OCI-M2 (cell line): ENCODE measurements around the gene ITCH.
"Not testable (repeated sequence)": the region's sequence is repeated elsewhere in the genome, so short reads cannot be mapped to it uniquely, and the experiment has no call there.

ENCODE experiments used
- DNase-seq: peaks from one replicate; lab custom pipeline; 2025; ENCODE audit not compliant: unreplicated experiment; lab: John Stamatoyannopoulos, UW

ITCH gene

GRCh38 chr20:34412453-34412852, 49.4 kb downstream of the ITCH start:
- no peak for DNase-seq

GRCh38 chr20:34414525-34414924, 51.5 kb downstream of the ITCH start:
- DNase-seq, result not testable (repeated sequence)

GRCh38 chr20:34415079-34415478, 52.0 kb downstream of the ITCH start:
- no peak for DNase-seq

- no peak for DNase-seq
These were observed 57.1 kb downstream of the ITCH start for GRCh38 chr20:34420146-34420545.

- no peak for DNase-seq
These were observed 57.9 kb downstream of the ITCH start for GRCh38 chr20:34420975-34421374.

- no peak for DNase-seq
These were observed 58.8 kb downstream of the ITCH start for GRCh38 chr20:34421766-34422466.

GRCh38 chr20:34425032-34425690, 62.1 kb downstream of the ITCH start:
- not testable (repeated sequence) for DNase-seq

- DNase-seq, result no peak
These were observed 63.0 kb downstream of the ITCH start for GRCh38 chr20:34426026-34426425.

GRCh38 chr20:34427331-34427730, 64.3 kb downstream of the ITCH start:
- no peak for DNase-seq

- no peak for DNase-seq
These were observed 64.7 kb downstream of the ITCH start for GRCh38 chr20:34427784-34428183.

GRCh38 chr20:34431168-34431567, 68.1 kb downstream of the ITCH start:
- DNase-seq, result no peak

GRCh38 chr20:34432663-34433062, 69.6 kb downstream of the ITCH start:
- DNase-seq, result not testable (repeated sequence)

- no peak for DNase-seq
These were observed 70.3 kb downstream of the ITCH start for GRCh38 chr20:34433391-34433790.

GRCh38 chr20:34435589-34435988, 72.5 kb downstream of the ITCH start:
- no peak for DNase-seq

- DNase-seq, result no peak
These were observed 74.4 kb downstream of the ITCH start for GRCh38 chr20:34437330-34437986.

GRCh38 chr20:34439168-34439567, 76.1 kb downstream of the ITCH start:
- DNase-seq, result no peak

- DNase-seq, result not testable (repeated sequence)
These were observed 78.3 kb downstream of the ITCH start for GRCh38 chr20:34441423-34441822.

GRCh38 chr20:34443546-34443945, 80.5 kb downstream of the ITCH start:
- DNase-seq, result no peak

- DNase-seq, result no peak
These were observed 82.3 kb downstream of the ITCH start for GRCh38 chr20:34445177-34446065.

GRCh38 chr20:34448517-34448916, 85.4 kb downstream of the ITCH start:
- DNase-seq, result no peak
